Nephron progenitor cell (in vitro differentiated cells): ENCODE data around the gene USP31.

Experiments used
- DNase-seq: peaks from one replicate; pipeline ENCODE4 v3.0.0; 2021
- H3K27ac Mint-ChIP-seq: 2 replicates; pipeline ENCODE4 v1.8.0; 2021; ENCODE audit warnings: mild to moderate bottlenecking, moderate library complexity, mixed read lengths
- H3K27me3 Mint-ChIP-seq: 2 replicates; pipeline ENCODE4 v1.8.0; 2021; ENCODE audit warnings: mild to moderate bottlenecking, low read depth, mixed read lengths; ENCODE audit not compliant: poor library complexity
- H3K36me3 Mint-ChIP-seq: 2 replicates; pipeline ENCODE4 v1.8.0; 2021; ENCODE audit warnings: low read depth, mixed read lengths
- H3K4me1 Mint-ChIP-seq: 2 replicates; pipeline ENCODE4 v1.8.0; 2021; ENCODE audit warnings: mixed read lengths
- H3K4me3 Mint-ChIP-seq: 2 replicates; pipeline ENCODE4 v1.8.0; 2021; ENCODE audit warnings: mild to moderate bottlenecking, moderate library complexity, mixed read lengths
- H3K9me3 Mint-ChIP-seq: 2 replicates; pipeline ENCODE4 v1.8.0; 2021; ENCODE audit warnings: mild to moderate bottlenecking, moderate library complexity, mixed read lengths
- CTCF ChIP-seq: fragments of 200-600 bp; sonication (generic); IDR thresholded peaks from 2 replicates; pipeline ENCODE4 v1.5.0; 2021; ENCODE audit warnings: antibody characterized with exemption

The USP31 gene

DNA sequence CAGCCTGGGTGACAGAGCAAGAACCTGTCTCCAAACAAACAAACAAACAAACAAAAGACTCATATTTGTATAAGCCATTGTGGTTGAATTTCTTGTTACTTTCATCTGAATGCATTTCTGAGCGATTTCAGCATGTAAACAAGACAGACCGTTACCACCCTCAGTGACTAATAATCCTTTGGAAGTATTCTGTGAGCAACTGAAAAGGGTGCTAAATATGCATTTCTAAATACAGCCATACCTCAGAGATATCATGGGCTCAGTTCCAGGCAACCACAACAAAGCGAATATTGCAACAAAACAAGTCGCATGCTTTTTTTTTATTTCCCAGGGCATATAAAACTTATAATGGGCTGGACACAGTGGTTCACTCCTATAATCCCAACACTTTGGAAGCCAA is 109.0 kb downstream of the USP31 start:
- H3K4me1 Mint-ChIP-seq: no peaks in the 10 kb centered on the region
- H3K27ac Mint-ChIP-seq: no peak overlapping the region
- no peak overlapping the region for H3K4me3 Mint-ChIP-seq
- no peak for TF ChIP-seq CTCF
- no peaks in the 10 kb centered on the region for H3K36me3 Mint-ChIP-seq
- H3K9me3 Mint-ChIP-seq: no peaks in the 10 kb centered on the region
- DNase-seq: no peak
- H3K27me3 Mint-ChIP-seq: peaks cover 12% of the 10 kb centered on the region

DNA sequence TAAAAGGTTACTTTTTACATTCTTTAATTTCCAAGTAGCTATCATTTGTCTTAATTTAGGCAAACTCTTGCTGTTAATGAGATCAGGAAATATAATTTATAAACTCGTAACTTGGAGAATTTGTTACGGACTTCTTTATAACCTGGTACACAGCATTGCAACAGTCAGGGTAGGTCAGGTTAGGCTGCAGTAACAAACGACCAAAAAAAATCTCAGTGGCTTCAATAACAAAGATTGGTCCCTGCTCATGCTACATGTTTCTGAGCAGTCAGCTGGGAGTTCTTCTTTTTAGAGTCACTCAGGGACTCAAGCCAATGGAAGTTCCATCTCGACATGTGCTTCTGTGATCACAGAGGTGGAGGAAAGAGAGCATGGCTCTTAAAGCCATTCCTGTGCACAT is 110.1 kb downstream of the USP31 start:
- DNase-seq: no peak
- Mint-ChIP-seq H3K4me3 (no peak overlapping the region), H3K27me3 (peaks cover 18% of the 10 kb centered on the region), H3K4me1 (no peaks in the 10 kb centered on the region), H3K36me3 (no peaks in the 10 kb centered on the region), H3K9me3 (peaks cover 3% of the 10 kb centered on the region), H3K27ac (no peak overlapping the region)
- no peak for TF ChIP-seq CTCF

- Mint-ChIP-seq H3K36me3 (no peaks in the 10 kb centered on the region), H3K4me1 (peaks cover 5% of the 10 kb centered on the region), H3K27ac (no peak overlapping the region), H3K9me3 (peaks cover 14% of the 10 kb centered on the region), H3K27me3 (peaks cover 25% of the 10 kb centered on the region), H3K4me3 (no peak overlapping the region)
- DNase-seq: no peak
- no peak for TF ChIP-seq CTCF
Measured at GRCh38 chr16:23035240-23035639, 114.0 kb downstream of the USP31 start.

DNA sequence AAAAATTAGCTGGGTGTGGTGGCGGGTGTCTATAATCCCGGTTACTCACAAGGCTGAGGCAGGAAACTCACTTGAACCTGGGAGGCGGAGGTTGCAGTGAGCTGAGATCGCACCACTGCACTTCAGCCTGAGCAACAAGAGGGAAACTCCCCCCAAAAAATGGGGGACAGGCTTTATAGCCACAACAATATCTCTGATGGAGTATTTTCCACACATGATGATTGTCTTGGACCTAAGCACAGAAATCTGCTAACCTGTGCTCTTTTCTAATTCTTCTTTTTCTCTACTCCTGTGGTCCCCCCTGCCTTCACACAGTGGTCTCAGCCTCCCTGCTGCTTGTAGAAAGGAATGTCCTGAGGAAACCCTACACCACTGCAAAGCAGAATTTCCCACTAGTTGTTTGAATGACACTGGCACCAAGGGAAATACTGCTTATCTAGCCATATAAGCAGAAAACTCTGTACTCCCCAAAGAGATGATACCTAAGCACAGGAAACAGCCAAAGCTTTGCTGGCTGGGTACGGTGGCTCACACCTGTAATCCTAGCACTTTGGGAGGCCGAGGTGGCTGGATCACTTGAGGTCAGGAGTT is 117.6 kb downstream of the USP31 start:
- DNase-seq: no peak
- H3K27me3 Mint-ChIP-seq: peaks cover 19% of the 10 kb centered on the region
- no peak overlapping the region for H3K27ac Mint-ChIP-seq

GRCh38 chr16:23029733-23030420 is 119.4 kb downstream of the USP31 start:
- no peaks in the 10 kb centered on the region for H3K36me3 Mint-ChIP-seq
- no peak overlapping the region for H3K4me3 Mint-ChIP-seq
- peaks cover 14% of the 10 kb centered on the region for H3K9me3 Mint-ChIP-seq
- no peak for DNase-seq
- H3K4me1 Mint-ChIP-seq: peaks cover 5% of the 10 kb centered on the region
- no peak overlapping the region for H3K27ac Mint-ChIP-seq
- TF ChIP-seq CTCF: no peak
- peaks cover 13% of the 10 kb centered on the region for H3K27me3 Mint-ChIP-seq

More for the DNA sequence above, 117.6 kb downstream of the USP31 start:
- Mint-ChIP-seq H3K4me3 (peak overlapping the region; percentile 25), H3K36me3 (no peaks in the 10 kb centered on the region), H3K4me1 (peaks cover 5% of the 10 kb centered on the region), H3K9me3 (peaks cover 14% of the 10 kb centered on the region)
- TF ChIP-seq CTCF: no peak

DNA sequence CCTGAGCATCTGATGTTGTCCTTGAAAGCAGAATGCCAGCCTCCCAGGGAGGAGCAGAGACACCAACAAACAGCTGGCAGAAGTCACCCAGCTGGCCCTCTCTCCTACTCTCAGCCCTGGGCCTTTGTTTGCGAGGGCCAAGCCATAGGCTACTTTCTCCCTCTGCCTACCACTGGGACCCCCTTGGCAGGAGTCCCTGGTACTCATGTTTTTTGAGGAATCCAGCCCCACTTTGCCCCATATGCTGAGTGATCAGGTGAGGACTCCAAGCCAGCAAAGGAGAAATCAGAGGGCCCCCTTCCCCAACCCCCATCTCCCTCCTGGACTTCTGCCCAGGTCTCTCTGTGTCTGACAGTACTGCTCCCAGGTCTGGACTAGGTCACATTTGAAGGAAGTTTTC is 121.9 kb downstream of the USP31 start:
- H3K27me3 Mint-ChIP-seq: peaks cover 14% of the 10 kb centered on the region
- TF ChIP-seq CTCF: no peak
- no peaks in the 10 kb centered on the region for H3K9me3 Mint-ChIP-seq
- H3K4me3 Mint-ChIP-seq: no peak overlapping the region
- no peaks in the 10 kb centered on the region for H3K36me3 Mint-ChIP-seq
- H3K27ac Mint-ChIP-seq: no peak overlapping the region
- H3K4me1 Mint-ChIP-seq: peaks cover 5% of the 10 kb centered on the region
- no peak for DNase-seq
